NCI-H69 (cell line): Measurements from ENCODE around the gene RNF180.
A peak's percentile ranks its signal among the peaks of the same experiment; 100 is the strongest.
"Not testable (repeated sequence)": the region's sequence is repeated elsewhere in the genome, so short reads cannot be mapped to it uniquely, and the experiment has no call there.

ENCODE experiments used
- DNase-seq: peaks from one replicate; lab custom pipeline; 2025; lab: John Stamatoyannopoulos, UW

RNF180 gene

DNA sequence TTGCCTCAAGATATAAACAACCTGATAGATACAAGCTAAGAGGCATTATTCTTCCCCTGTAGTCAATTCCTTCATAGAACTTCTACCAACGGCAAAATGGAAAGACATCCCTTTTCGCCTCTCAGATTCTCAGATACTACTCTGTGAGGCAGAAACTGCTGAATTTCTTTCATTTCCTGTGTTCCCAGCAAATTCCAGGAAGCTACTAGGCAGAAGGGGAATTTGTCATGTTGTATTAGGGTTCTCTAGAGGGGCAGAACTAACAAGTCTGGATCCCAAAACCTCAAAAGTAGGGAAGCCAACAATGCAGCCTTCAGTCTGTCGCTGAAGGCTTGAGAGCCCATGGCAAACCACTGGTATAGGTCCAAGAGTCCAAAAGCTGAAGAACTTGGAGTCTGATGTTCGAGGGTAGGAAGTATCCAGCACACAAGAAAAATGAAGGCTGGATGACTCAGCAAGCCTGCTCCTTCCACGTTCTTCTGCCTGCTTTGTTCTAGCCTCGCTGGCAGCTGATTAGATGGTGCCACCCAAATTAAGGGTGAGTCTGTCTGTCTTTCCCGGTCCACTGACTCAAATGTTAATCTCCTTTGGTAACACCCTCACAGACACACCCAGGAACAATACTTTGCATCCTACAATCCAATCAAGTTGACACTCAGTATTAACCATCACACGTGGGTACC, 15.2 kb downstream of the RNF180 start:
- peak; percentile 43 for DNase-seq

DNA sequence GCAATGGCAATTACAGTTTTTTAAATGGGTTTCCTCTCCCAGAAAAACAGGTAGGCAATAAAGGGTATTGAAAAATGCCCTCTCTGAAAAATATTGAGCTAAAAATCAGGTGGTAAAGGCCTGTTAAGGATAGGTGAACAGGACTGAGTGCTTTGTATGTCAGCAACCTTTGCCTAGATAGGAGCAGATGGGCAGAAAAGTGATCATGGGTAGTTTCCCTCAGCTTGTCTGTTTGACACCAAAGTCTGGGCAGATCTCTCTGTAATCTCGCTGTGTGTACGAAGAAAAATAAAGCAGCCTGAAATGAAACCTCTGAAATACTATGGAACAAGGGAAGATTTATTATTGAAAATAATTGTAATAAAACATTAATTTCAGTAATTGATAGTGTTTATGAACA, 15.8 kb downstream of the RNF180 start:
- peak; percentile 22 for DNase-seq

DNA sequence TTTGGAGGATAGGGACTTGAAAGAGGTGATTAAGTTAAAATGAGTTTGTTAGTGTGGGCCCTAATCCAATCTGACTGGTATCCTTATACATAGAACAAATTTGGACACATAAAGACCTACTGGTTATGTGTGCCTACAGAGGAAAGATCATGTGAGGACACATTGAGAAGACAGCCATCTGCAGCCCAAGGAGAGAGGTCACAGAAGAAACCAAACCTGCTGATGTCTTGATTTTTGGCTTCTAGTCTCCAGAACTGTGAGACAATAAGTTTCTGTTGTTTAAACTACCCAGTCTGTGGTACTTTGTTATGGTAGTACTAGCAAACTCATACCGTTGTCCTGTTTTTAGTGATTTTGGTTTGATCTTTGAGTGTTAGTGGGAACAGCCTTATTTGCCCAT, 18.3 kb downstream of the RNF180 start:
- no peak for DNase-seq

DNA sequence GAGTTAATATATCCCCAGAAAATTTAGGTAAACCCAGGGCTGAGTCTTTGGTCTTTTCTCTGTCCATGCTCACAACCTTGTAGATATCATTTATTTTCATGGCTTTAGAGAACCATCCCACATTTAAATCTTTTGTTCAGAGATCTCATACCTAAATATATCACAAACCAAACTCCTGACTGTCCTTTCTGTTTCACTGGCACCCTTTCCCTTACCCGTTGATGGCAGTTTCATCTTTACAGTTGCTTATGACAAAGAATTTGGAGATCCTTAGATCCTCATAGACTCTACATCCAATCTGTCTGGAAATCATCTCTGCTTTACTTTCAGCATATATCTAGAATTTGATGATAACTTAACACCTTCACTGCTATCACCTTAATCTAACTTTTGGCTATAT, 19.2 kb downstream of the RNF180 start:
- no peak for DNase-seq

DNA sequence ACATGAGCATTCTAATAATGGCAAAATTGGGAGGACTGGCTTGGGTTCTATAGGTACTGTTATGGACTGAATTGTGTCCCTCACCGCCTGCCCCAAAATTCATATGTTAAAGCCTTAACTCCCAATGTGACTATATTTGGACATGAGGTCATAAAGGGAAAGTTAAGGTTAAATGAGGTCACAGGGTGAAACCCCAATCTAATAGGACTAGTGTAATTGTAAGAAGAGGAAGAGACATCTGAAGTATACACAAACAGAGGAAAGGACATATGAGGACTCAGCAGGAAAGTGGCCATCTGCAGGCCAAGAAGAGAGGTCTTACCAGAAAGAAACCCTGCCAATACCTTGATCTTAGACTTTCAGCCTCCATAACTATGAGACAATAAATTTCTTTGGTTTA, 23.1 kb downstream of the RNF180 start:
- no peak for DNase-seq

DNA sequence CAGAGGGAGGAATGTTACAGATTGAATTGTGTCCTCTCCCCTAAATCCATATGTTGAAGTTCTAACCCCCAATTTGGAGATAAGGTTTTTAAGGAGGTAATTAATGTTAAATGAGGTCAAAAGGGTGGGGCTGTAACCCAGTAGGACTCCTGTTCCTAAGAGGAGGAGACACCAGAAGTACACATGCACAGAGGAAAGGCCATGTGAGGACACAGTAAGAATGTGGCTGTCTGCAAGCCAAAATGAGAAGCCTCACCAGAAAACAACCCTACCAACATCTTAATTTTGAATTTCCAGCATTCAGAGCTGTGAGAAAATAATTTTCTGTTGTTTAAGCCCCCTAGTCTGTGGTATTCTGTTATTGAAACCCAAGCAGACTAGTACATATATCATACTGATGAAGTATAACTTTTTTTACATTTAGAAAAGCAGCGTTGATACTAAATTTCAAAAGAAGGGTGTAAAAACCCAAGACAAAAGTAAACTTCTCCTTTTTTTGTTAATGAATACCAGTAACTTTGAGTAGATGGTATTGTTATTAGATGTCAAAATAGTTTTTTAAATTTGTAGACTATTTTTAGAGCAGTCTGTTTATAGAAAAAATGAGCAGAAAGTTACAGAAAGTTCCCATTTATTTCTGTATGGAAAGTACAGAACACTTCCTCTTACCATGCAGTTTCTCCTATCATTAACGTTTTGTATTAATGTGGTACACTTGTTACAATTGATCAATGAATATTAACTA, 25.1 kb downstream of the RNF180 start:
- DNase-seq: no peak

DNA sequence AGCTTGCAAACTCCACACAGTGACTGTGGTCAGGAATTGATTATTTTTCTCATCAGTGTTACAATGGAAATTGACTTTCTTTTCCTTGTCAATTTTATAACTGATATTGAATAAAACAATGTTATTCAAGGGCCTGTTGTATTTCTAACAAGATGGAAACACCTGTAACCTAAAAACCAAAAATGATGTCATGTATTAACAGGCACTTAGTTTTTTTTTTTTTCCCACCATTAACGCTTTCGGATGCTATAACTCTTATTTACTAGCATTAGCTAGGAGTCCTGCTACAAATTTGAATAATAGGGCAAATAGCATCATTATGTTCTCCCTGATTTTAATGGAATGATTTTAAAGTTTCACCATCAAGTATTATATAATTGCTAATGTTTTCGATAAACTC, 30.3 kb downstream of the RNF180 start:
- no peak for DNase-seq

DNA sequence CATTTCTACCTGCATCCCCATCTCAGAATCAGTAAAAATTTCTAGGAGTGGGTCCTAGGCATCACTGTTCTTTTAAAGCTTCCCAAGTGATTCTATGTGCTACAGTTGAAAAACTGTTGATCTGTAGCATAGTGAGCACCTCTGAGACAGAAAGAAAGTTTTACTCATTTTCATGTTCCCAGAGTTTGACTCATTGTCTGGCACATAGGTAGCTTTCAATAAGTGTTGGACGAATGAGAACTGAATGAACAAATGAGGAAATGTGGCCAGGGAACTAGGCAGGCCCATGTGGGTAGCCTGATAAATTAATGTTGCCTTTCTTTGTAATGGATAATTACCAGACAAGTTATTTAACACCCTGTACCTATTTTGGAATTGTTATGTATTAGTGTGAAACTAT, 33.8 kb downstream of the RNF180 start:
- DNase-seq: no peak

DNA sequence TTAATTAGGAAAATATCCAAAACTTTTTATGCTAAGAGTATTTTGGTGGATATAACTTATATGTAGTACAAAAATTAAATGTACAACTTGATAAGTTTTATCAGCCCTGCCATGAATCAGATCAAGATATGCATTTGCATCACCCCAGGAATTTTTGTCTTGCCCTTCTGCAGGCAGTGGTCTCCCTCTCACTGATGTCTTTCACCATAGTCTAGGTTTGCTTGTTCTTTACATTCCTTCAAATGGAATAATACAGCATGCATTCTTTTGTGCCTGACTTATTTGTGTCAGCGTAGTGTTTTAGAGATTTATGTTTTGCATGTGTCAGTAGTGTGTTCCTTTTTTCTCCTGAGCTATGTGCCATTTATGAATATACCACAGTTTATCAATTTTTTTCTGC, 36.4 kb downstream of the RNF180 start:
- no peak for DNase-seq

DNA sequence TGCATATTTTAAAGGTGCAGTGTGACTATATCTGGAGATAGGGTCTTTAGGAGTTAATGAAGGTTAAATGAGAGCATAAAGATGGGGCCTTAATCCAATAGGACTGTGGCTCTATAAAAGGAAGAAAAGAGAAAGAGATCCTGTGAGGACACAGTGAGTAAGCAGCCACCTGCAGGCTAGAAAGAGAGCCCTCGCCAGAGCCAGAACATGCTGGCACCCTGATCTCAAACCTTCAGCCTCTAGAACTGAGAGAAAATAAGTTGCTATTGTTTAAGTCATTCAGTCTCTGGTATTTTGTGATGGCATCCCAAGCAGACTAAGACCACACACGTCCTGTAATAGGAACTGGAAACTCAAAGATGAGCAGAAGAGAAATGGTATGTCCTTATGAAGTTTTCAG, 41.0 kb downstream of the RNF180 start:
- peak; percentile 10 for DNase-seq

DNA sequence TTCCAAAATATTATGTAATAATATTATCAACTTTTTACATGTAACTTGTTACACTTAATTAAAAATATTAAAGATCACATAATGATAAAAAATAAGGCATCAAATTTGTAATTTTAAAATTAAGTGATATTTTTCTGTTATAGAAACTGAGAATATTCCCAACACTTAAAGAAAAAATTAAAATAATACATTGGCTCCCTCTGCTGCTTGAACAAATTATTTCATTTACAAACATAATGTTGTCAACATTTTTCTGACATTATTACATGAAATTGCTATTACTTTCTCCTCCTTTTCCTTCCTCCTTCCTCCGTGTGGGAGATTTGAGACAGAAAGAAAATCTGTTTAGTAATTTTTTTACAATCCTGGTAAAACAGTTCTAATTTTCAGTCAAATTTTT, 42.3 kb downstream of the RNF180 start:
- DNase-seq: peak; percentile 37

DNA sequence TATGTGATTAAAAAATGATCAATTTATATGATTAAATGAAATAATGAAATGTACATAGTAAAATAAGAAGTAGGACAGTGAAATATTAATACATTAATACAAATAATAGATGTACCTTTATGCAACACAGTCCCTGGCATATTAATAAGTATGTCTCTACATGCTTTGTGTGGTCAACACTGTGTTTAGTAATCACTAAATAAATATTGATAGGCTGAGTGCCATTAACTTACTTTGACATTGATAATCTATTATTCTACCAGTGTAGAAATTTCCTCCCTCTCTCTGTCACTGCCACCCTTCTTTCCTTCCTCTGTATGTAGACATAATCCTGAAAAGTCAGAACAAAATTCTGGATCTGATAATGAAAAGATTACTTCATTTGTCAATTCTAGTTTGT, 43.7 kb downstream of the RNF180 start:
- no peak for DNase-seq

DNA sequence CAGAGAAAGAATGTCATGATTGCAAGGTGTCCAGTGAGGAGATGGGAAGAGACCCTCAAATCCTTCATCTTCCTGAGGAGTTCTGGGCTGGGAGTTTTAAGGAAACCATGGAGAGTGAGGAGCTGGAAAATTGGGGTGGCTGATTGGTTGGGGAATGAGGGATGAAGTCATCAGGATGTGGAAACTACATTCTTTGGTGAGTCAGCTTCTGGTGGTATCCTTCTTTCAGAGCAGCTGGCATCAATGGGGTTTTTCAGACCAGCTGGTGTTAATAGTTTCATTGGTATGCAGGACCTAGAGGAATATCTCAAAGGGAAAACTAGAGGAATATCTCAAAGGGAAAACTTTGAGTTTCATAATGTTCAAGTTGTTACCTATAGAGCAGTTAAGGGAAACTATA, 45.2 kb downstream of the RNF180 start:
- no peak for DNase-seq

DNA sequence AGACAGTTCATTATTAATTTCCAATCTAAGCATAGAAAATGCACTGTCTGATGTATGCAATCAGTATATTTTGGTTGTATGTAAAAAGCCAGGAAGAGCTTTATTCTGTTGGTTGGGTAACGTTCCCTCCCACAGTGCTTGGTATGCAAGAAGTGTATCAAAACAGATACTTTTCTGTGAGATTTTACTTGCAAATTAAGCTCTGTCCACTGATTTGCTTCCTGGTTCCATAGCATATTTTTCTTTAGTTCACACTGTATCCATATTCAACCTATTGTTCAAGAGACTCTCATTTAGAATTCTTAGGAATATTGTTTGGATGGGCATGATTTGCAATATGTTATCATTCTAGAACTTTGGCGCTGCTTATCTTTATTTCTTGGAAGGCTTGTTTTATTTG, 47.4 kb downstream of the RNF180 start:
- no peak for DNase-seq

DNA sequence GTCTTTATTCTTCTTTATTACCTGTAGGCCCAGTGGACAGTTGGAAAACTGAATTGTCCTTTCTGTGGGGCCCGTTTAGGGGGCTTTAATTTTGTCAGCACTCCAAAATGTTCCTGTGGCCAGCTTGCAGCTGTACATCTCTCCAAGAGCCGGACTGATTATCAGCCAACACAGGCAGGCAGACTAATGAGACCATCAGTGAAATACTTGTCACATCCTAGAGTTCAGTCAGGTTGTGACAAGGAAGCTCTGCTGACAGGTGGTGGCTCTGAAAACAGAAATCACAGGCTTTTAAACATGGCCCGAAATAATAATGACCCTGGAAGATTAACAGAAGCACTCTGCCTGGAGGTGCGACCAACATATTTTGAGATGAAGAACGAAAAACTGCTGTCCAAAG, 47.9 kb downstream of the RNF180 start:
- DNase-seq: no peak

DNA sequence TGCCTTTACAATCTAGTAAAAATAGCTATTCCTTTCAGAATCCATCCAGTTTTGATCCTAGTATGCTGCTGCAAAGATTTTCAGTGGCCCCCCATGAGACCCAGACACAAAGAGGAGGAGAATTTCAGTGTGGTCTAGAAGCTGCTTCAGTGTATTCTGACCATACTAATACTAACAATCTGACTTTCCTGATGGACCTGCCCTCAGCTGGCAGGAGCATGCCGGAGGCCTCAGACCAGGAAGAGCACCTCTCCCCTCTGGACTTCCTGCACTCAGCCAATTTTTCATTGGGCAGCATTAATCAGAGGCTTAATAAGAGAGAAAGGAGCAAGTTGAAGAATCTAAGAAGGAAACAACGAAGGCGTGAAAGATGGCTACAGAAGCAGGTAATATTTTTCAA, 48.5 kb downstream of the RNF180 start:
- DNase-seq: no peak

DNA sequence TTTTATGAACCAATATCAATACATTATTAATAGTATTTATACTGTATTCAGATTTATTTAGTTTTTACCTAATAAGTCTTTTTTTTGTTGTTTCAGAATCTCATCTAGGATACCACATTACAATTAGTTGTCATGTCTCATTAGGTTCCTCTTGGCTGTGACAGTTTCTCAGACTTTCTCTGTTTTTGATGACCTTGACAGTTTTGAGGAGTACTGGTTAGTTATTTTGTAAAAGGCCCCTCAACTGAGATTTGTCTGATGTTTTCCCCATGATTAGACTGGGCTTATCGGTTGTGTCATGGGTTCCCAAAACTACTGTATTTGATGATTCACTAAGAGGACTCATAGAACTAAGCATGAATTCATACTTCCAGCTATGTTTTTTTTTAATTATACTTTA, 56.3 kb downstream of the RNF180 start:
- DNase-seq: no peak

DNA sequence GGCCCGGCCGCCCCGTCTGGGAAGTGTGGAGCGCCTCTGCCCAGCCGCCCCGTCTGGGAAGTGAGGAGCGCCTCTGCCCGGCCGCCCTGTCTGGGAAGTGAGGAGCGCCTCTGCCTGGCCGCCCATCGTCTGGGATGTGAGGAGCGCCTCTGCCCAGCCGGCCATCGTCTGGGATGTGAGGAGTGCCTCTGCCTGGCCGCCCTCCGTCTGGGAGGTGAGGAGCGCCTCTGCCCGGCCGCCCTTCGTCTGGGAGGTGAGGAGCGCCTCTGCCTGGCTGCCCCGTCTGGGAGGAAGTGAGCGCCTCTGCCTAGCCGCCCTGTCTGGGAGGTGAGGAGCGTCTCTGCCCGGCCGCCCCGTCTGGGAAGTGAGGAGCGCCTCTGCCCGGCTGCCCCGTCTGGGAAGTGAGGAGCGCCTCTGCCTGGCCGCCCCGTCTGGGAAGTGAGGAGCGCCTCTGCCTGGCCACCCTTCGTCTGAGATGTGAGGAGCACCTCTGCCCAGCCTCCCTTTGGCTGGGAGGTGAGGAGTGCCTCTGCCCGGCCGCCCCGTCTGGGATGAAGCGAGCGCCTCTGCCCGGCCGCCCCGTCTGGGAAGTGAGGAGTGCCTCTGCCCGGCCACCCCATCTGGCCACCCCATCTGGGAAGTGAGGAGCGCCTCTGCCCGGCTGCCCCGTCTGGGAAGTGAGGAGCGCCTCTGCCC, 59.8 kb downstream of the RNF180 start:
- not testable (repeated sequence) for DNase-seq

DNA sequence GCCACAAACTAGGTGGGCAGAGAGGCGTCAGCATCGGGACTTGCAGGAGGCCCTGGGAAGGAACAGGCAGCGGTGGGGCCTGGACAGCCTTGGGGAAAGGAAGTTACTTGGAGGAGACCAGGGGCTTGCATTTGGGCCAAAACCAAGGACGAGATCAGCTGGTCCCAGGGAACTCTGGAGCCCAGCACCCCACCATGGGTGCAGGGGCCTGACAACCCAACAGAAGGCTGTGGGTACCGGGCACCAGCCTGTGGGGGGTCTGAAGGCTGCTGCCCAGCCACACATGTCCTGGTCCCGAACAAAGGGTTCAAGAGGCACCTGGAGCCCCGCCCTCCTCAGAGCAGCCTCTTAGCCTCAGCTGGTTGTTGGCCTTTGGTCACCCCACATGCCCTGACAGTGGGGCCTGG, 61.5 kb downstream of the RNF180 start:
- not testable (repeated sequence) for DNase-seq

DNA sequence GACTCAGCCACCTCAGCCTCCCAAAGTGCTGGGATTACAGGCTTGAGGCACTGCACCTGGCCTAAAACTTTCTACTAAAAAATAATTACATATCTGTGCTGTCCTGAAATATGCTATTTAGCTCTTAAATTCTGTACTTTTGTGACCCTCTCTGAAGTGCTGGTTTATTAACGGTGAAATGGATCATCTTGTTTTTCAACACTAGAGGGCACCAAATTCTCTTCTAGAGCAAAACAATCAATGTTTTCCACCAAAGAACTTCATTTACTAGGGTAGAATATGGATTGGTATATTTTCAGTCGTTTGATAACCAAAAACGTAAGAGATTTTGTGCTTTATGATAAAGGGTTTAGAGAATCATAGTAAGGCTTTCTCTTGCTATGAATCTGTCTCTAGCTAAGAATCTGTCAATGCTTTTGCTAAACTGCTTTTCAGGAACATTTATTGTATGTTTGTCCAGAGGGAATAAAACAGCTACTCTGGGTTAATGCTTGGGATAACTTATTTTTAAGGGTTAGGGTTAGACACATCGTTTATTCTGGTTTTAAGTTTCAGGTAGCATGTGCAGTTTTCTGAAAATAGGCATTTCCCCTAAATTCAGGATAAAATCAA, 63.6 kb downstream of the RNF180 start:
- DNase-seq: peak; percentile 70

DNA sequence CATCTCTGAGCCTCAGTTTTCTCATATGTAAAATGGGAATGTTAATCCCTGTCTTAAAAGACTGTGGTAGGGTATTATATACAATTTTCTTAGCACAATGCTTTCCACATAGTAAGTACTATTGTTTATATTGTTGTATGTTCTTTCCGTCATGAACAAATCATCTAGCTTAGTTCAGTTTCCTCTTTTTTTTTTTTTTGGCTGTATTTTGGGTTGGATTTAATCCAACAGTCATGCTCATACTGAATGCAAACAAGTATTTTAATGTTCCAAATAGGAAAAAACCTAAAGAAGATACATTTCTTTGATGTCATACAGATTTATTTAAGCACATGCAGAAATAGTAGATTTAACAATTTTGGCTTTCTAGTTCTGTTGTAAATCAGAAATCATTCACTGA, 95.1 kb downstream of the RNF180 start:
- DNase-seq: no peak

DNA sequence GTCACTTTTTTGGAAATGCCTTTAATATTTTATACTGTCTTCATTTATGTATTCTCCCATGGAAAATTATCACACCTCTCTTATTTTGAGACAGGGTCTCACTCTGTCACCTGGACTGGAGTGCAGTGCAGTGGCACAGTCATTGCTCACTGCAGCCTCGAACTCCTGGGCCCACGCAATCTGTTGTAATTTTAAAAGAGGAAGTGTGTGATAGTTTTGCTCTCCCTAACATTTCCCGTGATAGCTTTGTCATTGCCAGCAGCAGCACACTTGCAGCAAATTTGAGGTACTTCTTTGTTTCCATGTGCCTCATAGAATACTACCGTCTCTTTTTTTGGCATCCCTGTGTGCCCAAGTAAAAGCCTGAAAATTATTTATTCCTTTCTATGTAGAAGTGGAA, 103.5 kb downstream of the RNF180 start:
- no peak for DNase-seq

DNA sequence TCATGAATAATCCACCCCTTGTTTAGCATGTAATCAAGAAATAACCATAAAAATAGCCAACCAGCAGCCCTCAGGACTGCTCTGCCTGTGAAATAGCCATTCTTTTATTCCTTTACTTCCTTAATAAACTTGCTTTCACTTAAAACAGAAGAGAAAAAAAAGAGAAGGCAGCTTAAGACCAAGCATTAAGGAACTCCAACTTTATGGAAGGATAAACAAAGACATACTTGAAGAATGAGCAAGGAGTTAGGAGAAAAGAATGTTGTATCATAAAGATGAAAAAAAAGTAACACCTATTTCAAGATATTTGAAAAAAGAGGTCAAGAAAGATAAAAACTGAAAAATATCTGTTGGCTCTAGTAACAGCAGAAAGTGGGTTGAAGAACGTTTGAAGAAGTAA, 107.6 kb downstream of the RNF180 start:
- no peak for DNase-seq
